ENCODE measurements around the gene DHRS12.

Gene DHRS12

GRCh38 chr13:51777921-51778320, 26.0 kb downstream of the DHRS12 start:
- TF ChIP-seq CTCF (conservative IDR thresholded peaks at IDR 0.05; ENCODE audit: control insufficient read depth, insufficient read depth, low read depth, low read length): no peak
- H3K4me3 ChIP-seq (ENCODE audit: control insufficient read depth, low read depth, low read length): no peak overlapping the region
- no peak for DNase-seq (ENCODE audit: low read depth)

GRCh38 chr13:51776179-51776578, 27.8 kb downstream of the DHRS12 start:
- no peak for TF ChIP-seq CTCF (conservative IDR thresholded peaks at IDR 0.05; ENCODE audit: control insufficient read depth, insufficient read depth, low read depth, low read length)
- DNase-seq (ENCODE audit: low read depth): no peak
- H3K4me3 ChIP-seq (ENCODE audit: control insufficient read depth, low read depth, low read length): no peak overlapping the region

- DNase-seq (ENCODE audit: low read depth): no peak
- no peak for TF ChIP-seq CTCF (conservative IDR thresholded peaks at IDR 0.05; ENCODE audit: control insufficient read depth, insufficient read depth, low read depth, low read length)
- no peak overlapping the region for H3K4me3 ChIP-seq (ENCODE audit: control insufficient read depth, low read depth, low read length)
Observed at GRCh38 chr13:51773515-51773914, 30.4 kb downstream of the DHRS12 start.

- TF ChIP-seq CTCF (conservative IDR thresholded peaks at IDR 0.05; ENCODE audit: control insufficient read depth, insufficient read depth, low read depth, low read length): no peak
- H3K4me3 ChIP-seq (ENCODE audit: control insufficient read depth, low read depth, low read length): no peak overlapping the region
- no peak for DNase-seq (ENCODE audit: low read depth)
Observed at GRCh38 chr13:51772781-51773180, 31.2 kb downstream of the DHRS12 start.

- no peak for TF ChIP-seq CTCF (conservative IDR thresholded peaks at IDR 0.05; ENCODE audit: control insufficient read depth, insufficient read depth, low read depth, low read length)
Observed at GRCh38 chr13:51772105-51772455, 31.9 kb downstream of the DHRS12 start.

GRCh38 chr13:51771418-51772104, 32.4 kb downstream of the DHRS12 start:
- no peak for TF ChIP-seq CTCF (conservative IDR thresholded peaks at IDR 0.05; ENCODE audit: control insufficient read depth, insufficient read depth, low read depth, low read length)
- no peak for DNase-seq (ENCODE audit: low read depth)
- H3K4me3 ChIP-seq (ENCODE audit: control insufficient read depth, low read depth, low read length): no peak overlapping the region

More at GRCh38 chr13:51772105-51772455, 31.9 kb downstream of the DHRS12 start:
- DNase-seq (ENCODE audit: low read depth): no peak
- no peak overlapping the region for H3K4me3 ChIP-seq (ENCODE audit: control insufficient read depth, low read depth, low read length)
